A549 (cell line): Measurements from ENCODE around the gene CHCHD5. TPM values are rescaled to one million over a fixed set of nuclear protein-coding genes. Genes with fewer than 3 reads are reported as not detected.
A peak's percentile ranks its signal among the peaks of the same experiment; 100 is the strongest.

Source experiments
- ATAC-seq, 2 experiments: fragments of 200-7000 bp in 1 of 2; fragments of >200 bp in 1 of 2; cut with Nextera tagmentation in 1 of 2; cut with Tn5 transposase in 1 of 2; 3 replicates each; pipeline versions ENCODE4 v1.8.0 to v1.9.1; 2018 to 2020; ENCODE audit warnings: mild to moderate bottlenecking in 1 of 2, moderate library complexity in 1 of 2
- CTCF ChIA-PET: fragments of 300-600 bp; sonication (Branson Sonifier 250); formaldehyde crosslinking; extraction: SDS; loops from one replicate; lab custom pipeline; 2021; ENCODE audit warnings: antibody characterized with exemption, inconsistent platforms; lab: Yijun Ruan, JAX
- POLR2A ChIA-PET: fragments of 350-600 bp; formaldehyde crosslinking; extraction: SDS; loops from one replicate; lab custom pipeline; 2021; ENCODE audit warnings: antibody characterized with exemption, inconsistent platforms; lab: Yijun Ruan, JAX
- DNase-seq, 2 experiments: peaks; one replicate each; pipeline versions ENCODE4 v3.0.0 to v3.0.0-alpha.2; 2011 to 2016; ENCODE audit warnings: low read depth in 1 of 2, low spot score in 1 of 2
- FAIRE-seq: peaks from 2 replicates; lab custom pipeline; 2011; peaks lifted over from hg19 to GRCh38; lab: Jason Lieb, UNC
- H3K27ac ChIP-seq, 2 experiments: fragments of >200 bp; sonication (Bioruptor Twin); formaldehyde crosslinking; 3 replicates each; pipeline ENCODE4 v1.5.1; 2016 to 2017
- H3K4me1 ChIP-seq: fragments of >200 bp; sonication (Bioruptor Twin); formaldehyde crosslinking; 3 replicates; pipeline ENCODE4 v1.6.1; 2016
- H3K4me2 ChIP-seq: fragments of >200 bp; sonication (Bioruptor Twin); formaldehyde crosslinking; 3 replicates; pipeline ENCODE4 v1.6.1; 2016
- H3K4me3 ChIP-seq: fragments of >200 bp; sonication (Bioruptor Twin); formaldehyde crosslinking; 3 replicates; pipeline ENCODE4 v1.5.1; 2016
- H3K9me3 ChIP-seq: fragments of >200 bp; sonication (Bioruptor Twin); formaldehyde crosslinking; 3 replicates; pipeline ENCODE4 v1.6.1; 2016
- CHD2 ChIP-seq: fragments of 150-350 bp; IDR thresholded peaks from 2 replicates; pipeline ENCODE4 v1.6.1; 2014; ENCODE audit warnings: low read length; ENCODE audit not compliant: partially characterized antibody
- FOXS1 ChIP-seq: fragments of 250-450 bp; sonication (Bioruptor Pico); IDR thresholded peaks from 2 replicates; pipeline ENCODE4 v1.5.0; 2020; ENCODE audit warnings: mild to moderate bottlenecking, moderate library complexity
- HDAC2 ChIP-seq: fragments of 200-600 bp; sonication (generic); IDR thresholded peaks from 2 replicates; pipeline ENCODE4 v1.6.1; 2016
- HOXB5 ChIP-seq: fragments of 250-450 bp; sonication (Bioruptor Pico); IDR thresholded peaks from 2 replicates; pipeline ENCODE4 v1.5.0; 2020; ENCODE audit warnings: mild to moderate bottlenecking, moderate library complexity
- MAFK ChIP-seq: fragments of 450-650 bp; IDR thresholded peaks from 2 replicates; pipeline ENCODE4 v1.6.1; 2014; ENCODE audit not compliant: partially characterized antibody
- MAZ ChIP-seq: fragments of 150-350 bp; IDR thresholded peaks from 2 replicates; pipeline ENCODE4 v1.6.1; 2014; ENCODE audit warnings: antibody characterized with exemption, low read depth, low read length, borderline replicate concordance
- NFE2L2 ChIP-seq: fragments of 150-350 bp; conservative IDR thresholded peaks from 2 replicates; pipeline ENCODE4 v1.6.1; 2014; ENCODE audit warnings: low read length
- PHF8 ChIP-seq: fragments of 200-600 bp; sonication (generic); IDR thresholded peaks from 2 replicates; pipeline ENCODE4 v1.6.1; 2016; ENCODE audit warnings: low read depth, mild to moderate bottlenecking, antibody characterized with exemption, moderate library complexity, borderline replicate concordance
- POLR2A ChIP-seq: IDR thresholded peaks from 2 replicates; pipeline ENCODE4 v1.6.1; 2012; ENCODE audit warnings: mild to moderate bottlenecking, low read length
- POLR2AphosphoS2 ChIP-seq: conservative IDR thresholded peaks from 2 replicates; pipeline ENCODE4 v1.6.1; 2012; ENCODE audit warnings: low read length, improper control_type of control experiment, inconsistent platforms
- RAD21 ChIP-seq, 2 experiments: fragments of >200 bp in 1 of 2; sonication (Bioruptor Twin) in 1 of 2; formaldehyde crosslinking in 1 of 2; IDR thresholded peaks in 1 of 2; conservative IDR thresholded peaks in 1 of 2; 2 replicates in 1 of 2; 3 replicates in 1 of 2; pipeline ENCODE4 v1.6.1; 2012 to 2018; ENCODE audit warnings: inconsistent platforms in 1 of 2
- RARB ChIP-seq: fragments of 250-450 bp; sonication (Bioruptor Pico); IDR thresholded peaks from 2 replicates; pipeline ENCODE4 v1.8.0; 2021; ENCODE audit warnings: mild to moderate bottlenecking, moderate library complexity
- RCOR1 ChIP-seq: fragments of 150-350 bp; IDR thresholded peaks from 2 replicates; pipeline ENCODE4 v1.6.1; 2014; ENCODE audit warnings: antibody characterized with exemption, low read length, low read depth
- RFX5 ChIP-seq: fragments of 450-650 bp; IDR thresholded peaks from 2 replicates; pipeline ENCODE4 v1.7.1; 2014; ENCODE audit warnings: antibody characterized with exemption, mild to moderate bottlenecking, moderate library complexity
- SREBF2 ChIP-seq: fragments of 450-650 bp; IDR thresholded peaks from 2 replicates; pipeline ENCODE4 v1.6.1; 2014; ENCODE audit warnings: mild to moderate bottlenecking, moderate library complexity
- ZNF302 ChIP-seq: fragments of 250-450 bp; sonication (Bioruptor Pico); IDR thresholded peaks from 2 replicates; pipeline ENCODE4 v1.9.0; 2021; ENCODE audit warnings: inconsistent platforms, mild to moderate bottlenecking, moderate library complexity
- WGBS: methylation state at CpG from one replicate; pipeline ENCODE4 v1.1.6; 2017; ENCODE audit errors: missing lambda C conversion rate; 5-methylcytosine and 5-hydroxymethylcytosine counted together
- polyA plus RNA-seq, 4 experiments: library from polyadenylated mRNA; depleted of rRNA in 3 of 4; stranded (reverse); fragments of >200 nt; fragmentation: RNase III in 1 of 4; extraction: RNeasy Plus Mini Kit Qiagen cat#74134 plus additional on column Dnase treatment in 1 of 4; gene quantifications; 2 replicates in 3 of 4; 3 replicates in 1 of 4; pipeline ENCODE4 v1.2.3, GENCODE V29; 2011 to 2017
- TF ChIP-seq, protein P1 (sequence below): fragments of 200-600 bp; sonication (generic); IDR thresholded peaks from 2 replicates; pipeline ENCODE4 v1.6.1; 2016; ENCODE audit warnings: antibody characterized with exemption, mild to moderate bottlenecking, moderate library complexity
- TF ChIP-seq, protein P2 (sequence below): fragments of 250-450 bp; sonication (Bioruptor Pico); IDR thresholded peaks from 2 replicates; pipeline ENCODE4 v1.5.0; 2020; ENCODE audit warnings: low read depth, mild to moderate bottlenecking, moderate library complexity
- TF ChIP-seq, protein P3 (sequence below): fragments of 150-350 bp; IDR thresholded peaks from 2 replicates; pipeline ENCODE4 v1.6.1; 2014; ENCODE audit warnings: low read depth, mild to moderate bottlenecking, low read length

CHCHD5 gene
- polyA plus RNA-seq, 2 of the 4 experiments (the other 2 are of a cell fraction), result 15.0 to 61.4 TPM

- WGBS, result 77% methylated on average over 3 of the region's 3 CpGs
- ChIA-PET CTCF (interaction anchor here (0.6 to 11.9 kb wide), 30 partner anchors 10 to 713 kb away, joined by 3 to 230 read pairs (median 6); partner anchors contain the start of genes CHCHD5, NT5DC4 and SLC20A1), POLR2A (interaction anchor here (1.0 to 1.6 kb wide), 4 partner anchors 13 to 45 kb away, joined by 4 to 9 read pairs (median 6); partner anchors contain the start of genes CHCHD5 and SLC20A1)
- TF ChIP-seq FOXS1 (CRISPR knock-in tag) (no peak), NFE2L2 (no peak)
- DNase-seq, result no peak
- Histone ChIP-seq H3K27ac (peak overlapping the region; percentile 64 to 72; a peak in 5 of 6 replicates), H3K4me1 (peaks cover 12% of the 10 kb centered on the region), H3K9me3 (no peaks in the 10 kb centered on the region), H3K4me3 (no peak overlapping the region), H3K4me2 (peak overlapping the region; percentile 89; the same call in 2 of the 3 replicates)
- no peak for FAIRE-seq
- no peak for ATAC-seq
These were observed 16.2 kb downstream of the CHCHD5 start for GRCh38 chr2:112600634-112601033.

GRCh38 chr2:112601754-112602153, 17.3 kb downstream of the CHCHD5 start:
- Histone ChIP-seq H3K4me1 (peaks cover 12% of the 10 kb centered on the region), H3K4me3 (no peak overlapping the region), H3K27ac (no peak overlapping the region), H3K9me3 (no peaks in the 10 kb centered on the region), H3K4me2 (no peak overlapping the region)
- DNase-seq (no peak), FAIRE-seq (no peak), ATAC-seq (no peak)
- 82% methylated on average over 3 of the region's 3 CpGs for WGBS
- TF ChIP-seq RARB, result no peak
- TF ChIP-seq, protein P1, sequence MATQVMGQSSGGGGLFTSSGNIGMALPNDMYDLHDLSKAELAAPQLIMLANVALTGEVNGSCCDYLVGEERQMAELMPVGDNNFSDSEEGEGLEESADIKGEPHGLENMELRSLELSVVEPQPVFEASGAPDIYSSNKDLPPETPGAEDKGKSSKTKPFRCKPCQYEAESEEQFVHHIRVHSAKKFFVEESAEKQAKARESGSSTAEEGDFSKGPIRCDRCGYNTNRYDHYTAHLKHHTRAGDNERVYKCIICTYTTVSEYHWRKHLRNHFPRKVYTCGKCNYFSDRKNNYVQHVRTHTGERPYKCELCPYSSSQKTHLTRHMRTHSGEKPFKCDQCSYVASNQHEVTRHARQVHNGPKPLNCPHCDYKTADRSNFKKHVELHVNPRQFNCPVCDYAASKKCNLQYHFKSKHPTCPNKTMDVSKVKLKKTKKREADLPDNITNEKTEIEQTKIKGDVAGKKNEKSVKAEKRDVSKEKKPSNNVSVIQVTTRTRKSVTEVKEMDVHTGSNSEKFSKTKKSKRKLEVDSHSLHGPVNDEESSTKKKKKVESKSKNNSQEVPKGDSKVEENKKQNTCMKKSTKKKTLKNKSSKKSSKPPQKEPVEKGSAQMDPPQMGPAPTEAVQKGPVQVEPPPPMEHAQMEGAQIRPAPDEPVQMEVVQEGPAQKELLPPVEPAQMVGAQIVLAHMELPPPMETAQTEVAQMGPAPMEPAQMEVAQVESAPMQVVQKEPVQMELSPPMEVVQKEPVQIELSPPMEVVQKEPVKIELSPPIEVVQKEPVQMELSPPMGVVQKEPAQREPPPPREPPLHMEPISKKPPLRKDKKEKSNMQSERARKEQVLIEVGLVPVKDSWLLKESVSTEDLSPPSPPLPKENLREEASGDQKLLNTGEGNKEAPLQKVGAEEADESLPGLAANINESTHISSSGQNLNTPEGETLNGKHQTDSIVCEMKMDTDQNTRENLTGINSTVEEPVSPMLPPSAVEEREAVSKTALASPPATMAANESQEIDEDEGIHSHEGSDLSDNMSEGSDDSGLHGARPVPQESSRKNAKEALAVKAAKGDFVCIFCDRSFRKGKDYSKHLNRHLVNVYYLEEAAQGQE, result no peak
- CTCF ChIA-PET, result interaction anchor here (0.7 to 11.9 kb wide), 7 partner anchors 9 to 448 kb away, joined by 3 to 230 read pairs (median 17); partner anchors contain the start of genes CHCHD5 and NT5DC4
- POLR2A ChIA-PET, result no interaction called here

DNA sequence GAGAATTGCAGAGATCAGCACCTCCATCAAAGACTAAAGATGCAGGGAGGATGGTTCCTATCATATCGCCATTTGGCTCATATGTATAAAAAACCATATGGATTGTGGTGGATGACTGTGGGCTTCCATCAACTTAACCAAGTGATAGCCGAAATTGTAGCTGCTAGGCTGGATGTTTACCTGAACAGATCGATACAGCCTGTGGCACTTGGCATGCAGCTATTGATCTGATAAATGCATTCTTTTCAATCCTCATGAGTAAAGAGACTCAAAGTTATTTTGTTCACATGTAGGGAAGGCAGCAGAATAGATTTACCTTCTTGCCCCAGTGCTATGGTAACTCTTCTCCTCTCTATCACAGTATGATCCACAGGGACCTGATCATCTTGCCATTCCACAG, 18.5 kb downstream of the CHCHD5 start:
- ChIA-PET POLR2A (interaction anchor here (0.6 kb wide), 1 partner anchor 504 kb away, joined by 3 read pairs; no protein-coding TSS in a partner anchor), CTCF (interaction anchor here (0.6 to 11.9 kb wide), 4 partner anchors 9 to 123 kb away, joined by 3 to 230 read pairs (median 70); partner anchors contain the start of gene NT5DC4)
- Histone ChIP-seq H3K9me3 (no peaks in the 10 kb centered on the region), H3K4me1 (peaks cover 12% of the 10 kb centered on the region), H3K4me2 (no peak overlapping the region), H3K27ac (no peak overlapping the region), H3K4me3 (no peak overlapping the region)
- no peak for ATAC-seq
- TF ChIP-seq NFE2L2 (no peak), RCOR1 (no peak), MAFK (no peak), FOXS1 (CRISPR knock-in tag) (no peak), HDAC2 (no peak), MAZ (no peak), PHF8 (no peak), POLR2A (no peak), HOXB5 (no peak), POLR2AphosphoS2 (no peak), SREBF2 (no peak), RARB (no peak), RAD21 (conservative IDR thresholded peaks at IDR 0.05 in 1 of 2, IDR thresholded peaks at IDR 0.05 in 1 of 2) (no peak), RFX5 (no peak), CHD2 (no peak), ZNF302 (CRISPR knock-in tag) (no peak)
- TF ChIP-seq, protein P2, sequence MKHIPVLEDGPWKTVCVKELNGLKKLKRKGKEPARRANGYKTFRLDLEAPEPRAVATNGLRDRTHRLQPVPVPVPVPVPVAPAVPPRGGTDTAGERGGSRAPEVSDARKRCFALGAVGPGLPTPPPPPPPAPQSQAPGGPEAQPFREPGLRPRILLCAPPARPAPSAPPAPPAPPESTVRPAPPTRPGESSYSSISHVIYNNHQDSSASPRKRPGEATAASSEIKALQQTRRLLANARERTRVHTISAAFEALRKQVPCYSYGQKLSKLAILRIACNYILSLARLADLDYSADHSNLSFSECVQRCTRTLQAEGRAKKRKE (CRISPR knock-in tag), result no peak
- TF ChIP-seq, protein P3, sequence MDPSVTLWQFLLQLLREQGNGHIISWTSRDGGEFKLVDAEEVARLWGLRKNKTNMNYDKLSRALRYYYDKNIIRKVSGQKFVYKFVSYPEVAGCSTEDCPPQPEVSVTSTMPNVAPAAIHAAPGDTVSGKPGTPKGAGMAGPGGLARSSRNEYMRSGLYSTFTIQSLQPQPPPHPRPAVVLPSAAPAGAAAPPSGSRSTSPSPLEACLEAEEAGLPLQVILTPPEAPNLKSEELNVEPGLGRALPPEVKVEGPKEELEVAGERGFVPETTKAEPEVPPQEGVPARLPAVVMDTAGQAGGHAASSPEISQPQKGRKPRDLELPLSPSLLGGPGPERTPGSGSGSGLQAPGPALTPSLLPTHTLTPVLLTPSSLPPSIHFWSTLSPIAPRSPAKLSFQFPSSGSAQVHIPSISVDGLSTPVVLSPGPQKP, result no peak
- FAIRE-seq, result no peak
- WGBS, result 82% methylated on average over 3 of the region's 3 CpGs
- no peak for DNase-seq
